Endothelial cell (in vitro differentiated cells): ENCODE results near the gene LYPLAL1. TPM values are rescaled to one million over a fixed set of nuclear protein-coding genes. Genes with fewer than 3 reads are reported as not detected.
"Not testable (repeated sequence)": the region's sequence is repeated elsewhere in the genome, so short reads cannot be mapped to it uniquely, and the experiment has no call there.

Experiments
- DNase-seq: peaks from one replicate; pipeline ENCODE4 v3.0.0; 2021; ENCODE audit warnings: low spot score
- H3K27ac Mint-ChIP-seq: one replicate; pipeline ENCODE4 v1.8.0; 2021; ENCODE audit warnings: mixed read lengths, inconsistent platforms; ENCODE audit not compliant: unreplicated experiment
- H3K27me3 Mint-ChIP-seq: one replicate; pipeline ENCODE4 v1.8.0; 2021; ENCODE audit warnings: mild to moderate bottlenecking, moderate library complexity, mixed read lengths, inconsistent platforms; ENCODE audit not compliant: unreplicated experiment
- H3K36me3 Mint-ChIP-seq: one replicate; pipeline ENCODE4 v1.8.0; 2021; ENCODE audit warnings: mild to moderate bottlenecking, low read depth, mixed read lengths, inconsistent platforms; ENCODE audit not compliant: unreplicated experiment
- H3K4me1 Mint-ChIP-seq: one replicate; pipeline ENCODE4 v1.8.0; 2021; ENCODE audit warnings: mild to moderate bottlenecking, mixed read lengths, inconsistent platforms; ENCODE audit not compliant: unreplicated experiment
- H3K4me3 Mint-ChIP-seq: one replicate; pipeline ENCODE4 v1.8.0; 2021; ENCODE audit warnings: mild to moderate bottlenecking, mixed read lengths, inconsistent platforms; ENCODE audit not compliant: unreplicated experiment
- H3K9me3 Mint-ChIP-seq: one replicate; pipeline ENCODE4 v1.8.0; 2021; ENCODE audit warnings: mixed read lengths, inconsistent platforms; ENCODE audit not compliant: unreplicated experiment
- total RNA-seq: library from RNA; stranded (reverse); fragmentation: NEBNext Ultra II Directional; extraction: Animal tissue kit (Norgen Biotek cat#: 25700); gene quantifications from one replicate; pipeline ENCODE4 v1.2.1, GENCODE V29; 2021; ENCODE audit not compliant: unreplicated experiment
- TF ChIP-seq, protein P1 (sequence below): fragments of 200-600 bp; sonication (generic); IDR thresholded peaks from one replicate; pipeline ENCODE4 v1.5.0; 2021; ENCODE audit warnings: antibody characterized with exemption; ENCODE audit not compliant: unreplicated experiment

The LYPLAL1 gene
- total RNA-seq, 1 donor from 2014 or later: 20.7 TPM

DNA sequence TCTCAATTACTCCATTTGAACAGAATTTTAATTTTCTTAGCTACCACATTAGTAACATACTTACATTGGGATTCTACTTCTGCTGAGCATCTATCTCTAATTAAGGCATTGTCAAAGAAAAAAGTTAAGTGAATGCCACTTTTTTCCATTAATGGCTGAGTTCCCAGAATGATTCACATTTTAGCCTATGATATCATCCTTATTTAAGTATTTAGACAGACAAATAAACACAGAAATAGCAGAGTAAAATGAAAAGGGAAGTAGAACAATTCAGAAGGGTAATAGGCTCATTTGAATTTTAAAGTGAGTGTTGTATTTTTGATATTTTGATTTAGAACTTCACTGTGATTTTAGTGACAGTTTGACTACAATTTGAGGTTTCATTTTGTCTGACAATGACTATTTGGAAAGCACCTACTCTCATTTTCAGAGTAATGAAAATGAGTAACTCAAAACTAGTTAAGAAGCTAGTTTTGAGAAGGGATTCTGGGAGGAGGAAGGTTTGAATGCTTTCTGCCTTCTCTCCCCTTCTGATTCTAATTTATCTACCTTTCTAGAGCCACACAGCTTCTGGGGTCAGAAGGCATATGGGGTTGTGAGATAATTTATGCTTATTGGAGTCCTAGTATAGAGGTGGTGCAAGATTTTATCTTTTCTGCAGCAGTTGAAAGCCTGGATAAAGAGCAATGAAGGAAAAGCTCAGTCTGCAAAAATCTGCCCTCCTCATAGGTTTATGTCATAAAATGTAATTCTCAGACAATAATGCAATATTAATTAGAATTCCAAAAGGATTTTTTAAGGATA, 15.5 kb downstream of the LYPLAL1 start:
- DNase-seq: no peak
- TF ChIP-seq, protein P1, sequence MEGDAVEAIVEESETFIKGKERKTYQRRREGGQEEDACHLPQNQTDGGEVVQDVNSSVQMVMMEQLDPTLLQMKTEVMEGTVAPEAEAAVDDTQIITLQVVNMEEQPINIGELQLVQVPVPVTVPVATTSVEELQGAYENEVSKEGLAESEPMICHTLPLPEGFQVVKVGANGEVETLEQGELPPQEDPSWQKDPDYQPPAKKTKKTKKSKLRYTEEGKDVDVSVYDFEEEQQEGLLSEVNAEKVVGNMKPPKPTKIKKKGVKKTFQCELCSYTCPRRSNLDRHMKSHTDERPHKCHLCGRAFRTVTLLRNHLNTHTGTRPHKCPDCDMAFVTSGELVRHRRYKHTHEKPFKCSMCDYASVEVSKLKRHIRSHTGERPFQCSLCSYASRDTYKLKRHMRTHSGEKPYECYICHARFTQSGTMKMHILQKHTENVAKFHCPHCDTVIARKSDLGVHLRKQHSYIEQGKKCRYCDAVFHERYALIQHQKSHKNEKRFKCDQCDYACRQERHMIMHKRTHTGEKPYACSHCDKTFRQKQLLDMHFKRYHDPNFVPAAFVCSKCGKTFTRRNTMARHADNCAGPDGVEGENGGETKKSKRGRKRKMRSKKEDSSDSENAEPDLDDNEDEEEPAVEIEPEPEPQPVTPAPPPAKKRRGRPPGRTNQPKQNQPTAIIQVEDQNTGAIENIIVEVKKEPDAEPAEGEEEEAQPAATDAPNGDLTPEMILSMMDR: no peak
- no peaks in the 10 kb centered on the region for H3K27me3 Mint-ChIP-seq
- H3K4me3 Mint-ChIP-seq: no peak overlapping the region
- H3K4me1 Mint-ChIP-seq: no peaks in the 10 kb centered on the region
- H3K9me3 Mint-ChIP-seq: no peaks in the 10 kb centered on the region
- H3K27ac Mint-ChIP-seq: no peak overlapping the region
- no peaks in the 10 kb centered on the region for H3K36me3 Mint-ChIP-seq

DNA sequence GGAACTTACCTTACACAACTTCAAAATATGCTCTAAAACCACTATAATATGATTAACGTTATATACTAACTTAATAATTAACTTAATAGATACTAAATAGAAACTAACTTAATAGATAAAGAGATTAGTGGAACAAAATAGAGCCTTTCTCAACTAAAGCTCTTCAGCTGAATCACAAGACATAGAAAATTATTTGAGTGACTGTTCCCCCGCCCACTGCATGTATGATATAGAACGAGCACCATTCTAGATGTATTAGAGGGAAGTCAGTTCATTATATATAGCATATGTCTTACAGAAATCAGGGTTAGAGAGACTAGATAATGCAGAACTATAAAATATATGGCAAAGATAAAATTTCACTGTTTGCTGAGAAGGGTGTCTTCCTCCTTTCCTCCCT, 16.3 kb downstream of the LYPLAL1 start:
- Mint-ChIP-seq H3K4me3 (no peak overlapping the region), H3K27me3 (no peaks in the 10 kb centered on the region), H3K4me1 (no peaks in the 10 kb centered on the region), H3K27ac (no peak overlapping the region), H3K36me3 (no peaks in the 10 kb centered on the region), H3K9me3 (no peaks in the 10 kb centered on the region)
- TF ChIP-seq, protein P1: no peak
- no peak for DNase-seq

DNA sequence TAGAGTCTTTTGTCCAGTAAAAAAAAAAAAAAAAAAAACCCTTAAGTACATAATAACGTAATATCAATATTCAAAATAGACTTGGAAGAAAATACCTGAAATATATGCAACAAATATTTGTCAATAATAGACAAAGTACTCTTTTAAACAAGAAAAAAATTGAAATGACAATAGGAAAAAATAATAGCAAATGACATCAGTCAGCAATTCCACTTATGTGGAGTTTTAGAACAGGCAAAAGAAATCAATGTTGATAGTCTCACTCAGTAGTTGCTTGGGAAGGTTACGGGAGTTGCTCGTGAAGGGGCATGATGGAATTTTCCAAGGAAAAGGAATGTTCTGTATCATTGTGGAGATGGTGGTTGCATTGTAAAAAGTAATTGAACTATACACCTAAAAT, 16.9 kb downstream of the LYPLAL1 start:
- no peak for DNase-seq
- Mint-ChIP-seq H3K27ac (no peak overlapping the region), H3K4me3 (no peak overlapping the region), H3K36me3 (peaks cover under 1% of the 10 kb centered on the region), H3K9me3 (no peaks in the 10 kb centered on the region), H3K4me1 (no peaks in the 10 kb centered on the region), H3K27me3 (no peaks in the 10 kb centered on the region)
- TF ChIP-seq, protein P1: no peak

DNA sequence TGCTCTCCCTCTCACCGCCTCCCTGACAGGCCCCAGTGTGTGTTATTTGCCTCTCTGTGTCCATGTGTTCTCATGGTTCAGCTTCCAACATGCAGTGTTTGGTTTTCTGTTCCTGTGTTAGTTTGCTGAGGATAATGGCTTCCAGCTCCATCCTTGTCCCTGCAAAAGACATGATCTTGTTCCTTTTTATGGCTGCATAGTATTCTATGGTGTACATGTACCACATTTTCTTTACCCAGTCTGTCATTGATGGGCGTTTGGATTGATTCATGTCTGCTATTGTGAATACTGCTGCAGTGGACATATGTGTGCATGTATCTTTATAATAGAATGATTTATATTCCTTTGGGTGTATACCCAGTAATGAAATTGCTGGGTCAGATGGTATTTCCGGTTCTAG, 22.2 kb downstream of the LYPLAL1 start:
- DNase-seq, H3K27ac Mint-ChIP-seq, H3K9me3 Mint-ChIP-seq, H3K27me3 Mint-ChIP-seq, H3K36me3 Mint-ChIP-seq, H3K4me1 Mint-ChIP-seq, H3K4me3 Mint-ChIP-seq: not testable (repeated sequence)

DNA sequence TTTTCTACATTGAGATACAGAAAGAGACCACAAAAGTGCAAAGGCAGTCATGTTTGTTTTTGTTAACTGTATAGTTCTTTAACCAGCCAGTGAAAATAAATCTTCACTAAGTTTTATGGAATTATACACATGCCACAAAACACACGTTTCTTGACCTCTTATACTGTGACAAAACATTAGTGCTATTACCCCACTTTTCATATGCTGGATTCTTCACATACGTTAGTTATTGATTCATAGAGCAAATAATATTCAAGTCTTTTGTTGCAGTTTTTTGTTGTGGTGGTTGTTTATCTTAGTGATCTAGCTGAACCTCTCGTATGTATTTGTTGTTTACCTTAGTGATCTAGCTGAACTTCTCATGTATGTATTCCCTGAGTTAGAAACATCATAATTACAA, 28.0 kb downstream of the LYPLAL1 start:
- no peaks in the 10 kb centered on the region for H3K27me3 Mint-ChIP-seq

More for the DNA sequence above, 28.0 kb downstream of the LYPLAL1 start:
- H3K4me1 Mint-ChIP-seq: no peaks in the 10 kb centered on the region
- H3K9me3 Mint-ChIP-seq: no peaks in the 10 kb centered on the region
- TF ChIP-seq, protein P1: no peak
- H3K27ac Mint-ChIP-seq: no peak overlapping the region
- DNase-seq: no peak
- H3K36me3 Mint-ChIP-seq: peaks cover 2% of the 10 kb centered on the region
- H3K4me3 Mint-ChIP-seq: no peak overlapping the region
